Adrenal gland (tissue), 12 donors: ENCODE results near the gene DLG2. TPM values are rescaled to one million over a fixed set of nuclear protein-coding genes. Genes with fewer than 3 reads are reported as not detected.

Experiments used
- DNase-seq, 7 donors: peaks; one replicate each; pipeline ENCODE4 v3.0.0-alpha.2; 2019 to 2020
- H3K27ac ChIP-seq, 5 donors: fragments of 200-600 bp; sonication (generic) in 4 of 5; 1 replicate in 3 of 5; 2 replicates in 2 of 5; pipeline versions ENCODE4 v1.5.1 to v1.8.0; 2016 to 2020; ENCODE audit warnings: mild to moderate bottlenecking in 1 of 5
- H3K27me3 ChIP-seq: fragments of 200-600 bp; 2 replicates; pipeline ENCODE4 v1.8.0; 2021
- H3K36me3 ChIP-seq, 2 donors: fragments of 200-600 bp; replicated peaks in 1 of 2; 1 replicate in 1 of 2; 2 replicates in 1 of 2; pipeline versions ENCODE4 v1.5.1 to v1.8.0; 2018 to 2022
- H3K4me1 ChIP-seq, 2 donors: fragments of 200-600 bp; replicated peaks in 1 of 2; 1 replicate in 1 of 2; 2 replicates in 1 of 2; pipeline versions ENCODE4 v1.5.1 to v1.8.0; 2018 to 2021
- H3K4me3 ChIP-seq, 4 donors: fragments of 200-600 bp; sonication (generic) in 3 of 4; one replicate each; pipeline ENCODE4 v1.5.1; 2016 to 2018
- H3K9me3 ChIP-seq, 3 donors: fragments of 200-600 bp; sonication (generic) in 1 of 3; replicated peaks in 1 of 3; 1 replicate in 2 of 3; 2 replicates in 1 of 3; pipeline versions ENCODE4 v1.5.1 to v1.8.0; 2016 to 2021
- POLR2A ChIP-seq, 2 donors: fragments of 450-650 bp; IDR thresholded peaks; one replicate each; pipeline ENCODE4 v1.6.1; 2017; ENCODE audit warnings: antibody characterized with exemption in 2 of 2, mild to moderate bottlenecking in 2 of 2, moderate library complexity in 1 of 2
- WGBS, 4 donors: extraction: QIAGEN DNeasy Blood & Tissue Kit in 2 of 4; methylation state at CpG; one replicate each; pipeline versions ENCODE4 v1.1.5 to v1.1.7; 2013 to 2017; 5-methylcytosine and 5-hydroxymethylcytosine counted together
- intact Hi-C, 2 donors: fragments of 100-400 bp; cut with DNase I; formaldehyde crosslinking; loops; one replicate each; pipeline versions ENCODE4 v1.14.1 to v1.15.0; 2022 to 2023
- polyA plus RNA-seq, 3 donors: library from polyadenylated mRNA; stranded (reverse); fragments of 200-250 nt in 2 of 3; fragments of 350-450 nt in 1 of 3; fragmentation: Illumina TruSeq in 1 of 3; extraction: RNeasy Lipid Tissue Mini Kit (QIAGEN cat#74804) in 1 of 3; gene quantifications; one replicate each; pipeline ENCODE4 v1.2.3, GENCODE V29; 2013 to 2014
- total RNA-seq, 9 donors: library from RNA; depleted of rRNA in 4 of 9; stranded (reverse); fragments of >200 nt in 4 of 9; fragments of 120-200 nt in 1 of 9; fragmentation: NEBNext Ultra II Directional in 1 of 9; extraction: Animal tissue kit (Norgen Biotek cat#: 25700) in 1 of 9; gene quantifications; one replicate each; pipeline versions ENCODE4 v1.1.0 to v1.2.4, GENCODE V29; 2013 to 2023
- TF ChIP-seq, protein P1 (sequence below), 6 experiments: fragments of 450-650 bp in 4 of 6; fragments of 200-600 bp in 2 of 6; sonication (generic) in 1 of 6; IDR thresholded peaks; 1 replicate in 5 of 6; 2 replicates in 1 of 6; pipeline versions ENCODE4 v1.5.1 to v1.8.0; 2016 to 2021; ENCODE audit warnings: antibody characterized with exemption in 6 of 6, mild to moderate bottlenecking in 2 of 6, moderate library complexity in 1 of 6
- donor health status: healthy with polysubstance abuse.
- donor health status: Bipolar disorder and iron deficiency.
- donor health status: DM: yes; HTN: yes; CAD: no.
- donor health status: DM: no; HTN: no; CAD: no.
- donor health status: DM: no; HTN: no; CAD: no.
- donor health status: DM: yes; HTN: yes; CAD: no.

The DLG2 gene
- total and polyA plus RNA-seq, 12 donors: 8.3 to 101 (median 37.5) TPM

DNA sequence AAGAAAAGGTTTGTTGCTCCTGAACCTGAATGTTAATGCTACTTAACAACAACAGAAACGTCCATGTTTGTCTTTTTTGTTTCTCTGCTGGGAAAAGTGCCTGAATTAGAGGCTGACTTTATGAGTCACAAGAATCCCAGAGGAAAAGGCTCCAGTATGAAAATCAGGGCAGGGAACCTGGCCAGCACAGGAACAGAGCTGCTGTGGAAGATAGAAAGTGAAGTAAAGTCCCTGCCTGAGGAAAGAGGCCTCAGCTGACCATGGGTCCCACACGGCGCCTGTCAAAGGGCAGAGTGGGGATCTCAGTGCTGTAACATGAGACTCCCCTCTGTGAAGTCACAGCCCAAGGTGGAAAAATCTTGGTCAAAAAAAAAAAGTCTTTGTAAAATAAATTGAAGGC, 1708.7 kb downstream of the DLG2 start:
- 33 to 44% (median 38%) methylated on average over 3 of the region's 3 CpGs for WGBS, 4 donors
- TF ChIP-seq, protein P1, sequence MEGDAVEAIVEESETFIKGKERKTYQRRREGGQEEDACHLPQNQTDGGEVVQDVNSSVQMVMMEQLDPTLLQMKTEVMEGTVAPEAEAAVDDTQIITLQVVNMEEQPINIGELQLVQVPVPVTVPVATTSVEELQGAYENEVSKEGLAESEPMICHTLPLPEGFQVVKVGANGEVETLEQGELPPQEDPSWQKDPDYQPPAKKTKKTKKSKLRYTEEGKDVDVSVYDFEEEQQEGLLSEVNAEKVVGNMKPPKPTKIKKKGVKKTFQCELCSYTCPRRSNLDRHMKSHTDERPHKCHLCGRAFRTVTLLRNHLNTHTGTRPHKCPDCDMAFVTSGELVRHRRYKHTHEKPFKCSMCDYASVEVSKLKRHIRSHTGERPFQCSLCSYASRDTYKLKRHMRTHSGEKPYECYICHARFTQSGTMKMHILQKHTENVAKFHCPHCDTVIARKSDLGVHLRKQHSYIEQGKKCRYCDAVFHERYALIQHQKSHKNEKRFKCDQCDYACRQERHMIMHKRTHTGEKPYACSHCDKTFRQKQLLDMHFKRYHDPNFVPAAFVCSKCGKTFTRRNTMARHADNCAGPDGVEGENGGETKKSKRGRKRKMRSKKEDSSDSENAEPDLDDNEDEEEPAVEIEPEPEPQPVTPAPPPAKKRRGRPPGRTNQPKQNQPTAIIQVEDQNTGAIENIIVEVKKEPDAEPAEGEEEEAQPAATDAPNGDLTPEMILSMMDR (IDR thresholded peaks at IDR 0.05): no peak
- no peak for TF ChIP-seq POLR2A (IDR thresholded peaks at IDR 0.05)
- DNase-seq: peak; percentile 21 to 70 (median 50)

DNA sequence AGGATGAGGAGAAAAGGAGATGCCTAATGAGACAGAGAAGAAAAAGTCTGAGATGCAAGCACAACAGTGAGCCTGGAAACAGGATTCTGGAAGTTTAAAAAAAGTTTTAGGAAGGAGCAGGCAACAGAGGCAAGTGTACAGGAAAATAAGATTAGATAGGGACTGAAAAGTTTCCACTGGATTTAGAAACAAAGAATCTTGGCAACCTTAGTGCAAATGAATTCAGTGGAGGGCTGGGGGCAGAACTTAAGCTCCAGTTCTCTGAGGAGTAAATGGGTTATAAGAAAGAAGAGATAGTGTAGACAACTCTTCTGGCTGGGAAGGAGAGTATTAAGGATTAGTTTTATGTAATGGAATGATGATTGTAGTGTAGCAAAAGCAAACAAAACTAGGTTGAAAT, 1712.1 kb downstream of the DLG2 start:
- no peak for DNase-seq
- H3K9me3 ChIP-seq: no peaks in the 10 kb centered on the region
- H3K27me3 ChIP-seq: no peaks in the 10 kb centered on the region
- H3K4me1 ChIP-seq: peaks cover 0 to 11% of the 10 kb centered on the region in 2 donors
- H3K4me3 ChIP-seq: no peak overlapping the region
- H3K27ac ChIP-seq: no peak overlapping the region
- no peaks in the 10 kb centered on the region for H3K36me3 ChIP-seq
- intact Hi-C loops: no loop called here
- TF ChIP-seq, protein P1 (IDR thresholded peaks at IDR 0.05): no peak

More for the DNA sequence above, 1708.7 kb downstream of the DLG2 start:
- peaks cover 4 to 11% of the 10 kb centered on the region in 2 donors for H3K4me1 ChIP-seq
- no peaks in the 10 kb centered on the region for H3K9me3 ChIP-seq
- peak overlapping the region in 1 of 5 donors; percentile 13 for H3K27ac ChIP-seq
- no peak overlapping the region for H3K4me3 ChIP-seq
- H3K36me3 ChIP-seq: no peaks in the 10 kb centered on the region
- no peaks in the 10 kb centered on the region for H3K27me3 ChIP-seq
- intact Hi-C loops: no loop called here

DNA sequence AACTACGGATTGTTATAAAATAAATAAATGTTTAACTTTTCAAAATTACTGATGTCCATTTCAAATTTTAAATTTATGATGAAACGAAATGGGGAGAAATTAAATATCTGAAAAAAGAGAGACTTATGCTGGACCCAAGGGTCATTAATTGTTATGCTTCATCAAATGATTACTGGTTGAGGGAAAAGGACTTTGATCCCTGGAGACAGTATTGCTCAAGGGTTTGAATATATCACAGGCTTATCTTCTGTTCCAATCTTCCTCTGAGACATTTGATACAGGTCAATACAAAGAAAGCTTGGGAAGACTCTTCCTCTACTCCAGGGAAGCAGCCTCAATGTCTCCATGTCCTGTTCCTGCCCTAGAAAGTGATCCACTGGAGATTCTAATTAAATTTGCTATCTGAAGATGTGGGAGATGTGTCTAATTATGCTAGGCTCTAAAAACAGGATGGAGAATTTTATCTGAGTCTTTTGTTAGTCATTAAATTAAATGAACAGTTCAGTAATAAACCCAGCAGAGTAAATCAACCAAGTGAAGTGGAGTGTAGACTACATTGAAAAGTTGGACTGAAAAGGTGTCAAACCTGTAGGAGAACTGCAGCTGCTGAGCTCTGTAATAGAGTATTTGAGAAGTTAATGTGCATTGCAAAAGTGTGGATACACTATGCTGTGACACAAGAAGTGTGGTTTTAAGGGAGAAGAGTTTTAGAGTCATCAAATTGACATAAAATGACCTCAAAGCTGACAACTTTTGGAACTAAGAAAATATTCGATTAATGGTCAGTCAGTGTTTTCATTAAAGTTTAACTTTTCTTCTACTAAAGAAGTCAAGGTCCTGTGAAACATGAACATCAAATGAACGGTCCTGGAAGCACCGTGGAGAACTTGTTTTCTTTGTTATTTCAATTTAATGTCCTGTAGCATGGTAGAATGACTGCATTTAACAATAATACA, 1717.3 kb downstream of the DLG2 start:
- intact Hi-C loops: no loop called here
- 73 to 83% (median 74%) methylated on average over 5 of the region's 5 CpGs for WGBS, 4 donors
- no peak for TF ChIP-seq POLR2A (IDR thresholded peaks at IDR 0.05)
- TF ChIP-seq, protein P1 (IDR thresholded peaks at IDR 0.05): no peak

DNA sequence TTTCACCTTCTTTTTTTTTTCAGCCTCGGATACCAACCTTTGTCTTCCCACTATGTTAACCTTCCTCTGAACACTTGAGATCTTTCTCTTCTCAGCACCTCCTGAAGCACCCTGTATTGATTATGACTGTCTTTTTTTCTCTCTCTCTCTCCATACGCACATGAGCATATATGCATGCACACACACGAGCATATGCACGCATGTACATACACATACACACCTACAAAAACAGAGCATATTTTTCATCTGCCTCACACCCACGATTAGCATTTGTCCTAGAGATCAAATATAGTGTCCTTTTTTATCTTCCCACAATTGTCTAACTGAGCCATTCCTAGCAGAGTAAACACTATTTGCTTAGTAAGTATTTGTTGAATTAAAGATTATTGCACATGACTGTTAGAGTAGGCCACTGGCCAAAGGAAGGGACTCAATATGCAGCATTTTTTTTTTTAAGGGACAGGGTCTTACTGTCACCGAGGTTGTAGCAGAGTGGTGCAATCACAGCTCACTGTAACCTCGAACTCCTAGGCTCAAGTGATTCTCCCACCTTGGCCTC, 1718.8 kb downstream of the DLG2 start:
- Histone ChIP-seq H3K27me3 (no peaks in the 10 kb centered on the region), H3K4me1 (no peaks in the 10 kb centered on the region), H3K4me3 (no peak overlapping the region), H3K9me3 (no peaks in the 10 kb centered on the region), H3K36me3 (no peaks in the 10 kb centered on the region), H3K27ac (no peak overlapping the region)
- intact Hi-C loops: no loop called here
- WGBS, 4 donors: 83 to 91% (median 86%) methylated on average over 7 of the region's 7 CpGs
- TF ChIP-seq, protein P1 (IDR thresholded peaks at IDR 0.05): no peak
- no peak for TF ChIP-seq POLR2A (IDR thresholded peaks at IDR 0.05)
- DNase-seq: no peak

More for the DNA sequence above, 1717.3 kb downstream of the DLG2 start:
- Histone ChIP-seq H3K27me3 (no peaks in the 10 kb centered on the region), H3K4me3 (no peak overlapping the region), H3K9me3 (no peaks in the 10 kb centered on the region), H3K27ac (no peak overlapping the region), H3K36me3 (no peaks in the 10 kb centered on the region), H3K4me1 (no peaks in the 10 kb centered on the region)
- no peak for DNase-seq
